PC-9 (cell line): ENCODE results near the gene LYST.

ENCODE experiments used
- EZH2 ChIP-seq: fragments of 200-600 bp; sonication (generic); IDR thresholded peaks from 2 replicates; pipeline ENCODE4 v1.8.0; 2017; ENCODE audit warnings: antibody characterized with exemption, low read depth
- TF ChIP-seq, protein P1 (sequence below): fragments of 200-600 bp; sonication (generic); conservative IDR thresholded peaks from 2 replicates; pipeline ENCODE4 v1.6.1; 2017; ENCODE audit warnings: mixed run types, antibody characterized with exemption, mild to moderate bottlenecking, moderate library complexity

DNA sequence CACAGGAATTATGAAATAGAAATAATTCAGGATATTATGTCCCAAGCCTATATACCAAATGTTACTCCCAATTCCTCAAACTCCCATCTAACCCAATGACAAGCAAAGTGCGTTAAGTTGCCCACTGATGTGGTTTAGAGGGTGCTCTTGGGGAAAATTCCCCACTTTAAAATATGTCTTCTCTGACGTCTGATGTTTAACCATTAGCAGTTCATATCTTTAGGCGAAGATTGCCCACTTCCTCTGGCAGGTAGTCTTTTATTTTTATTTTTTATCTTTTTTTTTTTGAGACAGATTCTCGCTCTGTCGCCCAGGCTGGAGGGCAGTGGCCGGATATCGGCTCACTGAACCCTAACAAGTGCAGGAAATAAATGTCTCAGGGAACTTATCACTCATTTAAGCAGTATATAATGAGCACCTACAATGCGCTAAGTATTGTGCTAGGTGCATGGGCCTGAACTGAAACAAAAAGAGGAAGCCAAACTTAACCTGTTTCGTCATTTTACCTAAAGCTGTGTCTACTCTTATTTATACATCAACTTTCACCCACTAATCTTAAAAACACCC, 1.3 kb upstream of the LYST start:
- TF ChIP-seq, protein P1, sequence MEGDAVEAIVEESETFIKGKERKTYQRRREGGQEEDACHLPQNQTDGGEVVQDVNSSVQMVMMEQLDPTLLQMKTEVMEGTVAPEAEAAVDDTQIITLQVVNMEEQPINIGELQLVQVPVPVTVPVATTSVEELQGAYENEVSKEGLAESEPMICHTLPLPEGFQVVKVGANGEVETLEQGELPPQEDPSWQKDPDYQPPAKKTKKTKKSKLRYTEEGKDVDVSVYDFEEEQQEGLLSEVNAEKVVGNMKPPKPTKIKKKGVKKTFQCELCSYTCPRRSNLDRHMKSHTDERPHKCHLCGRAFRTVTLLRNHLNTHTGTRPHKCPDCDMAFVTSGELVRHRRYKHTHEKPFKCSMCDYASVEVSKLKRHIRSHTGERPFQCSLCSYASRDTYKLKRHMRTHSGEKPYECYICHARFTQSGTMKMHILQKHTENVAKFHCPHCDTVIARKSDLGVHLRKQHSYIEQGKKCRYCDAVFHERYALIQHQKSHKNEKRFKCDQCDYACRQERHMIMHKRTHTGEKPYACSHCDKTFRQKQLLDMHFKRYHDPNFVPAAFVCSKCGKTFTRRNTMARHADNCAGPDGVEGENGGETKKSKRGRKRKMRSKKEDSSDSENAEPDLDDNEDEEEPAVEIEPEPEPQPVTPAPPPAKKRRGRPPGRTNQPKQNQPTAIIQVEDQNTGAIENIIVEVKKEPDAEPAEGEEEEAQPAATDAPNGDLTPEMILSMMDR, result no peak
- TF ChIP-seq EZH2, result no peak
